ENCODE data around the gene CCHCR1.
"Not testable (repeated sequence)": the region's sequence is repeated elsewhere in the genome, so short reads cannot be mapped to it uniquely, and the experiment has no call there.

DNA sequence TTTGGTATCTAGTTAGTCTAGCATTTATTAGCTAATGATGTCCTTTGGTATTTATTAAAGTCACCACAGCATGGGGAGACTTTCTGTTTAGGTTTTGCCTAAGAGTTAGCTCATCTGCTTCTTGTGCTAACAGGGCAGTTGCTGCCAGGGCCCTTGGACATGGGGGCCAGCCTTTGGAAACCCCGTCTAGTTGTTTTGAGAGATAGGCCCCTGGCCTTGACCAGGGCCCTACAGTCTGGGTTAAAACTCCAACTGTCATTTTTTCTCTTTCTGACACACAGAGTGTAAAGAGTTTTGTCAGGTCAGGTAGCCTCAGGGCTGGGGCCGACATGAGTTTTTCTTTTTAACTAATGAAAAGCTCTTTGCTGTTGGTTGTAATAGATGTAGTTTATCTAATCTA lies 25.7 kb upstream of the CCHCR1 start:
- not testable (repeated sequence) for TF ChIP-seq EP300 (IDR thresholded peaks at IDR 0.05; ENCODE audit: borderline replicate concordance in 1 of 2, low read depth in 2 of 2, low read length in 2 of 2); TEAD4 (IDR thresholded peaks at IDR 0.05; ENCODE audit: low read depth, low read length); CHD2 (IDR thresholded peaks at IDR 0.05; ENCODE audit: low read length); TAF1 (IDR thresholded peaks at IDR 0.05; ENCODE audit: low read depth, low read length); SIX5 (IDR thresholded peaks at IDR 0.05; ENCODE audit: low read depth, low read length); SP1 (IDR thresholded peaks at IDR 0.05; ENCODE audit: low read depth, low read length); BRCA1 (IDR thresholded peaks at IDR 0.05; ENCODE audit: low read depth, low read length); EZH2 (IDR thresholded peaks at IDR 0.05; ENCODE audit: low read depth, low read length, severe bottlenecking); JUND (IDR thresholded peaks at IDR 0.05; ENCODE audit: low read length); HDAC2 (IDR thresholded peaks at IDR 0.05; ENCODE audit: borderline replicate concordance in 1 of 2, low read depth in 2 of 2, low read length in 2 of 2); POLR2A (IDR thresholded peaks at IDR 0.05; ENCODE audit: control extremely low read depth in 1 of 2, low read depth in 2 of 2, low read length in 2 of 2)
- TF ChIP-seq, protein P1, sequence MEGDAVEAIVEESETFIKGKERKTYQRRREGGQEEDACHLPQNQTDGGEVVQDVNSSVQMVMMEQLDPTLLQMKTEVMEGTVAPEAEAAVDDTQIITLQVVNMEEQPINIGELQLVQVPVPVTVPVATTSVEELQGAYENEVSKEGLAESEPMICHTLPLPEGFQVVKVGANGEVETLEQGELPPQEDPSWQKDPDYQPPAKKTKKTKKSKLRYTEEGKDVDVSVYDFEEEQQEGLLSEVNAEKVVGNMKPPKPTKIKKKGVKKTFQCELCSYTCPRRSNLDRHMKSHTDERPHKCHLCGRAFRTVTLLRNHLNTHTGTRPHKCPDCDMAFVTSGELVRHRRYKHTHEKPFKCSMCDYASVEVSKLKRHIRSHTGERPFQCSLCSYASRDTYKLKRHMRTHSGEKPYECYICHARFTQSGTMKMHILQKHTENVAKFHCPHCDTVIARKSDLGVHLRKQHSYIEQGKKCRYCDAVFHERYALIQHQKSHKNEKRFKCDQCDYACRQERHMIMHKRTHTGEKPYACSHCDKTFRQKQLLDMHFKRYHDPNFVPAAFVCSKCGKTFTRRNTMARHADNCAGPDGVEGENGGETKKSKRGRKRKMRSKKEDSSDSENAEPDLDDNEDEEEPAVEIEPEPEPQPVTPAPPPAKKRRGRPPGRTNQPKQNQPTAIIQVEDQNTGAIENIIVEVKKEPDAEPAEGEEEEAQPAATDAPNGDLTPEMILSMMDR (IDR thresholded peaks at IDR 0.05; ENCODE audit: control extremely low read depth in 1 of 3, insufficient read depth in 1 of 3, low read depth in 1 of 3, low read length in 3 of 3) = not testable (repeated sequence)
